ENCODE measurements around the gene CD164L2. TPM values are rescaled to one million over a fixed set of nuclear protein-coding genes. Genes with fewer than 3 reads are reported as not detected.

The CD164L2 gene
- total RNA-seq, 1 donor from 2014 or later: 0.16 TPM

DNA sequence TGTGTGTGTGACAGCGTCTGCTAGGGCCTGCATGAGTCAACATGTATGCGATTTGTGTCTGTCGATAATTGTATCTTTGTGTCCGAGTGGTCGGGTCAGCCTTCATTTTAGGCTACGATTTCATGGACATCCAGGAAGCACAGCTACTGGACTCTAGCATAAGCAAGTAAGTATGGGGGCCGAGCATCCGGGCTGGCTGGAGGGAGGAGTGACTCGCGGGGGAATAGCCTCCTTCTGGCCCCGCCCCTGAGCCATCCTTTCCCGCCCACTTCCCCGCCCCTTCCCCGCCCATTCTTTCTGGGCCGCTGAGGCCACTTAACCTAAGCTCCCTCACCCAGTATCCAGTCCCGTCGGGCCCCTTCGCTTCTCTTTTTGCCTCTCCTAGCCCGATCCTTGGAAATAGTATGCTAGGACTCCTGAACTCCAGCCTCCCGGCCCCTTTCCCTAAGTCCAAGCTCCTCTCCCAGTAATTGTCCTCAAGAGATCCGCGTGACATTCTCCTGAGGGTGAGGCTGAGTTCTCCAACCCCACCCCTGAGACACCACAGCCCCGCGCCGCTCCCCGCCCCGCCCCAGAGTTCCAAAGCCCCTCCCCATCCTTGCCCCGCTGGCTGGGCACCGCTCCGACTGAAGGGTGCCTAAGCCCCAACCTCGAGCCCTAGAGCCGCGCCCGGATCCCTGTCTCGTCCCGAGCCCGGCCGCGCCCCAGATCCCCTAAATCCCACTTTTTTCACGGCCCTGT lies 17.6 kb downstream of the CD164L2 start:
- peak; percentile 71 for ATAC-seq (ENCODE audit: low read depth)
- TF ChIP-seq, protein P1, sequence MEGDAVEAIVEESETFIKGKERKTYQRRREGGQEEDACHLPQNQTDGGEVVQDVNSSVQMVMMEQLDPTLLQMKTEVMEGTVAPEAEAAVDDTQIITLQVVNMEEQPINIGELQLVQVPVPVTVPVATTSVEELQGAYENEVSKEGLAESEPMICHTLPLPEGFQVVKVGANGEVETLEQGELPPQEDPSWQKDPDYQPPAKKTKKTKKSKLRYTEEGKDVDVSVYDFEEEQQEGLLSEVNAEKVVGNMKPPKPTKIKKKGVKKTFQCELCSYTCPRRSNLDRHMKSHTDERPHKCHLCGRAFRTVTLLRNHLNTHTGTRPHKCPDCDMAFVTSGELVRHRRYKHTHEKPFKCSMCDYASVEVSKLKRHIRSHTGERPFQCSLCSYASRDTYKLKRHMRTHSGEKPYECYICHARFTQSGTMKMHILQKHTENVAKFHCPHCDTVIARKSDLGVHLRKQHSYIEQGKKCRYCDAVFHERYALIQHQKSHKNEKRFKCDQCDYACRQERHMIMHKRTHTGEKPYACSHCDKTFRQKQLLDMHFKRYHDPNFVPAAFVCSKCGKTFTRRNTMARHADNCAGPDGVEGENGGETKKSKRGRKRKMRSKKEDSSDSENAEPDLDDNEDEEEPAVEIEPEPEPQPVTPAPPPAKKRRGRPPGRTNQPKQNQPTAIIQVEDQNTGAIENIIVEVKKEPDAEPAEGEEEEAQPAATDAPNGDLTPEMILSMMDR (IDR thresholded peaks at IDR 0.05): no peak
- DNase-seq: peak; percentile 68
- POLR2A ChIA-PET: interaction anchor here (0.6 to 3.6 kb wide), 16 partner anchors 9 to 669 kb away, joined by 3 to 22 read pairs (median 4); partner anchors contain the start of genes AHDC1, CD164L2, SYTL1 and TMEM222
- intact Hi-C loops (cut with micrococcal nuclease): loop anchor here (1.0 to 10.0 kb wide), 5 partner anchors 8 to 1081 kb away; partner anchors contain the start of genes GPR3, SH3BGRL3 and TMEM222
- Mint-ChIP-seq H3K9me3 (no peaks in the 10 kb centered on the region), H3K27ac (peak overlapping the region; percentile 68), H3K4me1 (peaks cover 55% of the 10 kb centered on the region), H3K4me3 (peak overlapping the region; percentile 91), H3K36me3 (ENCODE audit: low read depth) (no peaks in the 10 kb centered on the region), H3K27me3 (no peaks in the 10 kb centered on the region)
- CTCF ChIA-PET: interaction anchor here (0.9 to 2.5 kb wide), 14 partner anchors 8 to 321 kb away, joined by 3 to 24 read pairs (median 4); partner anchors contain the start of gene AHDC1

DNA sequence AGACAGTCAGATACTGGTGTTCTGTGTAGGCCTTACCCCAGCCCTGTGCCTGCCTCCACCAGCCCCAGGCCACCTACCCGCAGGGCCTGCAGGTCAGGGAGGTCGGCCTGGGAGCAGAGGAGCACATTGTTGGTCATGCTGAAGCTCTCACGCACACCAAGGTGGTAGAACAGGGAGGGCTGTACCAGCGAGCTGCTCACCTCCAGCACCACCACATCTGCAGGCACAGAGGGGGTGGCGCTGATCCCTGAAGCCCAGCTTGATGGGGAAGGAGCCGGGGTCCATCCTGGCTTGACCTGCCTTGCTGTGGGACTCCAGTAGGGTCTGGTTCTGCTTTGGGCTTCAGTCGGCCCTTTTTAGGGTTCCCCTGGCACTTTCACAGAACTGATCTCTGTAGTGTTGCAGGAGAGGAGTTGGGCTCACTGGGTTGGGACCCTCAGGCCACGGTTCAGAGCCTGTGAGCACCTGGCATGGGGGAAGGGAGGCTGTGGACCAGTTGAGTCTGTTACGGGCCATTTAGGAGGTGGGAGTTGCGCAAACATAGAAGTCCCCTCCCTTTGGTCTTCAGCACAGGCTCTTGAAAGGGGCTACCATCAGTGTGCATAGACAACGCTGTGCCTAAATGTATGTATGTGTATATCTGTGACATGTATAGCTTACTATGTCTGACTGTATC lies 18.3 kb downstream of the CD164L2 start:
- H3K9me3 Mint-ChIP-seq: no peaks in the 10 kb centered on the region
- ChIA-PET POLR2A (interaction anchor here (0.6 to 3.6 kb wide), 11 partner anchors 8 to 294 kb away, joined by 3 to 22 read pairs (median 5); partner anchors contain the start of genes AHDC1, CD164L2, SYTL1 and TMEM222), CTCF (interaction anchor here (0.6 to 2.5 kb wide), 7 partner anchors 18 to 361 kb away, joined by 3 to 24 read pairs (median 6); no protein-coding TSS in a partner anchor)
- H3K27me3 Mint-ChIP-seq: no peaks in the 10 kb centered on the region
- peaks cover 54% of the 10 kb centered on the region for H3K4me1 Mint-ChIP-seq
- peak overlapping the region; percentile 91 for H3K4me3 Mint-ChIP-seq
- TF ChIP-seq, protein P1 (IDR thresholded peaks at IDR 0.05): no peak
- no peak overlapping the region for H3K27ac Mint-ChIP-seq
- ATAC-seq (ENCODE audit: low read depth) (no peak), DNase-seq (no peak)
- intact Hi-C loops (cut with micrococcal nuclease): loop anchor here (1.0 to 10.0 kb wide), 5 partner anchors 8 to 1080 kb away; partner anchors contain the start of genes GPR3, SH3BGRL3 and TMEM222
- no peaks in the 10 kb centered on the region for H3K36me3 Mint-ChIP-seq (ENCODE audit: low read depth)

DNA sequence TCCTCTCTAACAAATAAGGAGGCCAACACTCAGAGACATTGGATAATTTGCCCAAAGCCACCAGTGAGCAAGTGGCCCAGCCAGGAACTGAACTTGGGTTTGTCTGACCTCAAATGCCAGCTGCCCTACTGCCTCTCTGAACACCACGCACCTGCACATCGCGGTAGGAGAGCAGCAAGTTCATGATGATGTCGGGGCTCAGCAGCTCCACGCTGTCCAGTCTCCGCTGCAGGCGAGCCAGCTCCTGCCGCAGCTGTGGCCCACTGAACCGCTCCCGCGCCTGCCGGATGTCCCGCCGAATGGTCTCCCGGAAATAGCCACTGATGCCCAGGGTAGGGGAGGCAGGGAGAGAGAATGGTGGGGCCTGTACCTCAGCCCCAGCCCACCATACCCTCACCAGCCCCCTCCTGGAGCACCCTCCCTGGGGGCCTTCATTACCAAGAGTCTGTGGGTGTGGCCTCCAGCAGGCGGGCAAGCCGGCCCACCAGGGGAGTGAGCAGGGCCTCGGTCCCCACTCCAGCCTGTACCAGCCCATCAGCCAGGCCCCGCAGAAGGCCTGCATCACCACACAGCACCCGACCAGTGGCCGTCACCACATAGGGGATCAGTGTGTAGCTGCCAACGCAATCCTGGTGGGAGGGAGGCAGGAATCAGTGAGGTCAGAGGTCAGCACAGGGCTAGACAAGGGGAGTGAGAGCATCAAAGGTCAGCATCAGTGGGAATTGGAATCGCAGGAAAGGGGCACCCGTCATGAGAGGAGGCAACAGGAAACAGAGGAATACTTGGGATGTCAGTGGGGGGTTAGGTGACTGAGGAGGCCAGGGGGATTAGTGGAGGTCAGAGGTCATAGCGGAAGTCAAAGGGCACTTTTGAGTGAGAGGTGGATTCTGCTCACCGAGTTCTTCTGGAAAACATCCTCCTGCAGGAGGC lies 19.1 kb downstream of the CD164L2 start:
- POLR2A ChIA-PET: interaction anchor here (1.1 to 3.6 kb wide), 2 partner anchors 8 to 21 kb away, joined by 3 to 22 read pairs; no protein-coding TSS in a partner anchor
- H3K4me3 Mint-ChIP-seq: no peak overlapping the region

DNA sequence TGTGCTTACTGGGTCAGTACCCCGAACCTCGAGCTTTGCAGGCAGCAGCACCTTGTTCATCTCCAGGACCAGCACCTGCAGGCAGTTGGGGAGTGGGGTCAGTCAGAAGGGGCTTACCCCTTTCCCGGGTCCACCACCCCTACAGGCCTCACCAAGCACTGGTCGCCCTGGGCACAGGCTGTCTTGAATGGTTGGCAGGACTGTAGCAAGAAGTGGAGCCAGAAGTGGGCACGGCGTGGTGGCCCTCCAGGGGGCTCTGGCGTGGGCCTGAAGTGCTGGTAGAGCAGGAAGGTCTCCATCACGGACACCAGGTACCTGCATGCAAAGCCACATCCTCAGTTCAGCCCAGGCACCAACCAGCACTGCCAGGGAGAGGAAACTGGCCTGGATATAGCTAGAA lies 21.6 kb downstream of the CD164L2 start:
- Mint-ChIP-seq H3K9me3 (no peaks in the 10 kb centered on the region), H3K4me1 (peaks cover 54% of the 10 kb centered on the region), H3K4me3 (no peak overlapping the region), H3K27me3 (no peaks in the 10 kb centered on the region), H3K27ac (no peak overlapping the region), H3K36me3 (ENCODE audit: low read depth) (no peaks in the 10 kb centered on the region)
- TF ChIP-seq, protein P1 (IDR thresholded peaks at IDR 0.05): no peak
- CTCF ChIA-PET: interaction anchor here (1.2 to 2.3 kb wide), 4 partner anchors 19 to 245 kb away, joined by 5 to 9 read pairs (median 7); partner anchors contain the start of gene SYTL1
- DNase-seq (no peak), ATAC-seq (ENCODE audit: low read depth) (no peak)
- intact Hi-C loops (cut with micrococcal nuclease): loop anchor here (10.0 kb wide), 1 partner anchor 1077 kb away; the partner anchor contains the start of gene SH3BGRL3
- POLR2A ChIA-PET: interaction anchor here (1.7 to 2.0 kb wide), 2 partner anchors 13 to 20 kb away, joined by 4 to 10 read pairs; partner anchors contain the start of gene SYTL1

More for the DNA sequence above, 19.1 kb downstream of the CD164L2 start:
- Mint-ChIP-seq H3K4me1 (peaks cover 54% of the 10 kb centered on the region), H3K27me3 (no peaks in the 10 kb centered on the region), H3K36me3 (ENCODE audit: low read depth) (no peaks in the 10 kb centered on the region), H3K27ac (no peak overlapping the region), H3K9me3 (no peaks in the 10 kb centered on the region)
- DNase-seq: no peak
- TF ChIP-seq, protein P1 (IDR thresholded peaks at IDR 0.05): no peak
- CTCF ChIA-PET: no interaction called here
- intact Hi-C loops (cut with micrococcal nuclease): loop anchor here (2.0 to 10.0 kb wide), 2 partner anchors 41 to 1079 kb away; partner anchors contain the start of genes SH3BGRL3 and TMEM222
- no peak for ATAC-seq (ENCODE audit: low read depth)

Measured in activated B cell treated with CpG ODN at 0.5 μM for 24 hours (primary cell).